ENCODE results near the gene PLEKHH1.

Gene PLEKHH1

GRCh38 chr14:67630186-67630585 lies 97.1 kb downstream of the PLEKHH1 start:
- H3K4me3 ChIP-seq (ENCODE audit: low read depth, low read length) = no peak overlapping the region
- peak; percentile 56 for DNase-seq (ENCODE audit: low read depth)
- no peak for TF ChIP-seq CTCF (IDR thresholded peaks at IDR 0.05; ENCODE audit: control insufficient read depth, extremely low read depth, insufficient read depth)

GRCh38 chr14:67630938-67631337 lies 97.8 kb downstream of the PLEKHH1 start:
- no peak for TF ChIP-seq CTCF (IDR thresholded peaks at IDR 0.05; ENCODE audit: control insufficient read depth, extremely low read depth, insufficient read depth)
- no peak for DNase-seq (ENCODE audit: low read depth)
- H3K4me3 ChIP-seq (ENCODE audit: low read depth, low read length) = no peak overlapping the region

- TF ChIP-seq CTCF (IDR thresholded peaks at IDR 0.05; ENCODE audit: control insufficient read depth, extremely low read depth, insufficient read depth) = no peak
- DNase-seq (ENCODE audit: low read depth) = no peak
- no peak overlapping the region for H3K4me3 ChIP-seq (ENCODE audit: low read depth, low read length)
These were observed 100.5 kb downstream of the PLEKHH1 start for GRCh38 chr14:67633451-67634147.

- TF ChIP-seq CTCF (IDR thresholded peaks at IDR 0.05; ENCODE audit: control insufficient read depth, extremely low read depth, insufficient read depth) = no peak
- DNase-seq (ENCODE audit: low read depth) = no peak
- no peak overlapping the region for H3K4me3 ChIP-seq (ENCODE audit: low read depth, low read length)
These were observed 103.3 kb downstream of the PLEKHH1 start for GRCh38 chr14:67636361-67636919.

GRCh38 chr14:67638642-67639041 lies 105.6 kb downstream of the PLEKHH1 start:
- DNase-seq (ENCODE audit: low read depth) = no peak
- no peak overlapping the region for H3K4me3 ChIP-seq (ENCODE audit: low read depth, low read length)
- no peak for TF ChIP-seq CTCF (IDR thresholded peaks at IDR 0.05; ENCODE audit: control insufficient read depth, extremely low read depth, insufficient read depth)
